ENCODE results near the gene NSDHL. TPM values are rescaled to one million over a fixed set of nuclear protein-coding genes. Genes with fewer than 3 reads are reported as not detected.
A peak's percentile ranks its signal among the peaks of the same experiment; 100 is the strongest.

The NSDHL gene
- total RNA-seq, 1 donor from 2014 or later: 15.9 TPM

DNA sequence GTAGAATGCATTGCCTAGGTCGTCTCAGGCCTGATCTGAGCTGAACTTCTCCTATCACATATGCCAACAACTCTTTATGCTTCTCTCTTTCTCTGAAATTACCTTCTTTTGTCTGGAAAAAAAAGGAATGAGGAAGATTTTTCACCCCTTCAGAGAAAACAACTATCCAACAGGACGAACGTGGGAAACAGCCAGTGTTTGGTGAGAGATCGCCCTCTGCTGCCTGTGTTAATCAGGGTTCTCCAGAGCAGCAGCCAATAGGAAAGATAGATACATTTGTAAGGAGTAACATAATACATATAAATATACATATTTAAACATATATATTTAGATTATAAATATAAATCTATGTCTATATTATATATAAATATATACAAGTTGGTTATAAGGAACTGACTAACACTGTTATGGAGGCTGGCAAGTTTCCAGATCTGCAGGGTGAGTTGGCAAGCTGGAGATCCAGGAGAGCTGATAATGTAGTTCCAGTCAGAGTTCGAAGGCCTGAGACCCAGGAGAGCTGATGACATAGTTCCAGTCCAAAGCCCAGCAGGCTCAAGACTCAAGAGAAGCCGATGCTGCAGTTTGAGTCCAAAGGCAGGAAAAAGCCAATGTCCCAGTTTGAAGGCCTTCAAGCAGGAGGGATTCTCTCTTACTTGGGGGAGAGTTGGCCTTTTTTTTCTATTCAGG is 13.6 kb upstream of the NSDHL start:
- Histone ChIP-seq H4K20me1 (ENCODE audit: low read depth) (no peaks in the 10 kb centered on the region), H2AFZ (replicated peaks) (peak overlapping the region; percentile 36), H3F3A (ENCODE audit: low read depth) (no peaks in the 10 kb centered on the region), H3K4me1 (no peaks in the 10 kb centered on the region), H3K9me3 (ENCODE audit: low read depth) (no peaks in the 10 kb centered on the region), H3K79me2 (ENCODE audit: low read depth) (no peaks in the 10 kb centered on the region), H3K27me3 (peaks cover 10% of the 10 kb centered on the region), H3K27ac (no peak overlapping the region), H3K36me3 (no peaks in the 10 kb centered on the region), H3K4me2 (no peak overlapping the region), H3K9ac (no peak overlapping the region), H3K4me3 (no peak overlapping the region)
- Mint-ChIP-seq H3K36me3 (no peaks in the 10 kb centered on the region), H3K4me1 (no peaks in the 10 kb centered on the region), H3K27me3 (ENCODE audit: insufficient read depth, low read depth) (peaks cover 5% of the 10 kb centered on the region), H3K4me3 (no peak overlapping the region), H3K27ac (no peak overlapping the region), H3K9me3 (no peaks in the 10 kb centered on the region)
- DNase-seq (ENCODE audit: low spot score): peak; percentile 38
- no peak for TF ChIP-seq EZH2 (IDR thresholded peaks at IDR 0.05)
- TF ChIP-seq, protein P1, sequence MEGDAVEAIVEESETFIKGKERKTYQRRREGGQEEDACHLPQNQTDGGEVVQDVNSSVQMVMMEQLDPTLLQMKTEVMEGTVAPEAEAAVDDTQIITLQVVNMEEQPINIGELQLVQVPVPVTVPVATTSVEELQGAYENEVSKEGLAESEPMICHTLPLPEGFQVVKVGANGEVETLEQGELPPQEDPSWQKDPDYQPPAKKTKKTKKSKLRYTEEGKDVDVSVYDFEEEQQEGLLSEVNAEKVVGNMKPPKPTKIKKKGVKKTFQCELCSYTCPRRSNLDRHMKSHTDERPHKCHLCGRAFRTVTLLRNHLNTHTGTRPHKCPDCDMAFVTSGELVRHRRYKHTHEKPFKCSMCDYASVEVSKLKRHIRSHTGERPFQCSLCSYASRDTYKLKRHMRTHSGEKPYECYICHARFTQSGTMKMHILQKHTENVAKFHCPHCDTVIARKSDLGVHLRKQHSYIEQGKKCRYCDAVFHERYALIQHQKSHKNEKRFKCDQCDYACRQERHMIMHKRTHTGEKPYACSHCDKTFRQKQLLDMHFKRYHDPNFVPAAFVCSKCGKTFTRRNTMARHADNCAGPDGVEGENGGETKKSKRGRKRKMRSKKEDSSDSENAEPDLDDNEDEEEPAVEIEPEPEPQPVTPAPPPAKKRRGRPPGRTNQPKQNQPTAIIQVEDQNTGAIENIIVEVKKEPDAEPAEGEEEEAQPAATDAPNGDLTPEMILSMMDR (IDR thresholded peaks at IDR 0.05): peak; percentile 60
- no peak for TF ChIP-seq EZH2phosphoT487 (IDR thresholded peaks at IDR 0.05)

DNA sequence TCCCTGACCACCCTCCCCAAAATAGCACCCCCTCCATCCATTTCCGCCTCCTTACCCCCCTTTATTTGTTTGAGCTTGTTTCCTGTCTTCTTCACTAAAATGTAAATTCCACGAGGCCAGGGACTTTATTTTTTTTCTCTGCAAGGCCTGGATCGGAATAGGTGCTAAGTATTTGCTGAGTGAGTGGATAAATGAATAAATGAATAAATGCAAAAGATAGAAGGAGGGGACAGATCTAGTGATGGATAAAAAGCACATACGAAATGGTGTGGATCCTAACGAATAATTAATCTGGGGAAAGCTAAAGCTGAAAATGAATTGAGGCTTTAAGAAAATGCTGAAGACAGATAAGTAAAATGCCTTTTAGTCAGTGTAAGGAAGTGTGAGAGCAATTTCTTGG is 12.5 kb upstream of the NSDHL start:
- H3K4me2 ChIP-seq: no peak overlapping the region
- H3K27ac ChIP-seq: no peak overlapping the region
- H3K9me3 ChIP-seq (ENCODE audit: low read depth): no peaks in the 10 kb centered on the region
- H3K4me1 Mint-ChIP-seq: no peaks in the 10 kb centered on the region
- H4K20me1 ChIP-seq (ENCODE audit: low read depth): no peaks in the 10 kb centered on the region
- H3K4me3 Mint-ChIP-seq: no peak overlapping the region
- peaks cover 21% of the 10 kb centered on the region for H3K27me3 ChIP-seq
- H3K9me3 Mint-ChIP-seq: no peaks in the 10 kb centered on the region
- H3K36me3 ChIP-seq: no peaks in the 10 kb centered on the region
- no peaks in the 10 kb centered on the region for H3K4me1 ChIP-seq
- no peak overlapping the region for H3K9ac ChIP-seq
- no peak overlapping the region for H3K27ac Mint-ChIP-seq
- peaks cover 5% of the 10 kb centered on the region for H3K27me3 Mint-ChIP-seq (ENCODE audit: insufficient read depth, low read depth)
- no peaks in the 10 kb centered on the region for H3F3A ChIP-seq (ENCODE audit: low read depth)
- no peak for DNase-seq (ENCODE audit: low spot score)
- TF ChIP-seq EZH2 (IDR thresholded peaks at IDR 0.05) (no peak), EZH2phosphoT487 (IDR thresholded peaks at IDR 0.05) (no peak)
- TF ChIP-seq, protein P1 (IDR thresholded peaks at IDR 0.05): no peak
- H3K4me3 ChIP-seq: no peak overlapping the region
- no peaks in the 10 kb centered on the region for H3K79me2 ChIP-seq (ENCODE audit: low read depth)
- no peaks in the 10 kb centered on the region for H3K36me3 Mint-ChIP-seq
- no peak overlapping the region for H2AFZ ChIP-seq (replicated peaks)

DNA sequence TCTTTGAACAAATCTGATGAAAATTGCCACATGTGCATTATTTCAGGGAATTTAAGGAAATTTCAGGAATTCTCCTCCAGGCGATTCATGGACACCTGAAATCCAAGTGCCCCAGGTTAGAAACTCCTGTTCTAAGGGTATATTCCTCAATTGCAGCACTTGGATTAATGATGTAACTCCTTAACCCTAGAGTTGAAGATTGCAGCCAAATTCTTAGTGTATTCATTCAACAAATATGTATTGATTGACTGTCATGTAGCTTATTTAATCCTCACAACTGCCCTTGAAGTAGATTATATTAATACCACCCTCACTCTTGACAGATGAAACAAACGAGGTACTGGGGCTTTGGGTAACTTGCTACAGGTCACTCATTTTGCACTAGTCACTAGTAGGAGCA is 11.6 kb upstream of the NSDHL start:
- TF ChIP-seq EZH2phosphoT487 (IDR thresholded peaks at IDR 0.05) (no peak), EZH2 (IDR thresholded peaks at IDR 0.05) (no peak)
- TF ChIP-seq, protein P1 (IDR thresholded peaks at IDR 0.05): no peak
- no peak overlapping the region for H3K27ac ChIP-seq
- H3K27ac Mint-ChIP-seq: no peak overlapping the region

More for the DNA sequence above, 11.6 kb upstream of the NSDHL start:
- Mint-ChIP-seq H3K4me1 (no peaks in the 10 kb centered on the region), H3K36me3 (no peaks in the 10 kb centered on the region), H3K4me3 (no peak overlapping the region), H3K27me3 (ENCODE audit: insufficient read depth, low read depth) (peaks cover 5% of the 10 kb centered on the region), H3K9me3 (no peaks in the 10 kb centered on the region)
- no peak overlapping the region for H3K4me2 ChIP-seq
- no peak overlapping the region for H3K9ac ChIP-seq
- H3K4me3 ChIP-seq: no peak overlapping the region
- H3F3A ChIP-seq (ENCODE audit: low read depth): no peaks in the 10 kb centered on the region
- H3K9me3 ChIP-seq (ENCODE audit: low read depth): no peaks in the 10 kb centered on the region
- DNase-seq (ENCODE audit: low spot score): no peak
- H3K36me3 ChIP-seq: no peaks in the 10 kb centered on the region
- no peaks in the 10 kb centered on the region for H3K4me1 ChIP-seq
- no peak overlapping the region for H2AFZ ChIP-seq (replicated peaks)
- no peaks in the 10 kb centered on the region for H4K20me1 ChIP-seq (ENCODE audit: low read depth)
- peaks cover 27% of the 10 kb centered on the region for H3K27me3 ChIP-seq
- H3K79me2 ChIP-seq (ENCODE audit: low read depth): no peaks in the 10 kb centered on the region
